Activated CD4-positive, alpha-beta T cell treated with anti-CD3 and anti-CD28 coated beads for 1 hour (primary cell): ENCODE data around the gene ARMC10.
"Not testable (repeated sequence)": the region's sequence is repeated elsewhere in the genome, so short reads cannot be mapped to it uniquely, and the experiment has no call there.

ENCODE experiments used
- DNase-seq: peaks from one replicate; pipeline ENCODE4 v3.0.0-alpha.2; 2020

The ARMC10 gene

GRCh38 chr7:103074519-103075336, at the start of gene ARMC10, which contains the start of gene FBXL13:
ARMC10 (plus strand) TSS chr7:103075140; CDS start chr7:103075273, 133 bp downstream.
FBXL13 (minus strand) TSS chr7:103074796.
- peak; percentile 86 for DNase-seq

GRCh38 chr7:103025341-103025740, 49.6 kb upstream of the ARMC10 start:
- no peak for DNase-seq

- DNase-seq, result no peak
These were observed 43.9 kb upstream of the ARMC10 start for GRCh38 chr7:103031024-103031423.

GRCh38 chr7:103031781-103032180, 43.2 kb upstream of the ARMC10 start:
- DNase-seq, result no peak

- DNase-seq, result not testable (repeated sequence)
These were observed 40.6 kb upstream of the ARMC10 start for GRCh38 chr7:103034318-103034717.

- DNase-seq, result no peak
These were observed 37.5 kb upstream of the ARMC10 start for GRCh38 chr7:103037476-103037822.

GRCh38 chr7:103037823-103038739, 36.9 kb upstream of the ARMC10 start:
- DNase-seq, result not testable (repeated sequence)

GRCh38 chr7:103041815-103042214, 33.1 kb upstream of the ARMC10 start:
- not testable (repeated sequence) for DNase-seq

- no peak for DNase-seq
These were observed 26.1 kb upstream of the ARMC10 start for GRCh38 chr7:103048833-103049232.

GRCh38 chr7:103051519-103051918, 23.4 kb upstream of the ARMC10 start:
- DNase-seq, result no peak

- not testable (repeated sequence) for DNase-seq
These were observed 18.9 kb upstream of the ARMC10 start for GRCh38 chr7:103056006-103056405.

- no peak for DNase-seq
These were observed 16.8 kb upstream of the ARMC10 start for GRCh38 chr7:103058122-103058521.

GRCh38 chr7:103059471-103059870, 15.5 kb upstream of the ARMC10 start:
- DNase-seq, result no peak

GRCh38 chr7:103063895-103064294, 11.0 kb upstream of the ARMC10 start:
- DNase-seq, result no peak

- peak; percentile 15 for DNase-seq
These were observed 9.3 kb upstream of the ARMC10 start for GRCh38 chr7:103065667-103066066.

GRCh38 chr7:103068414-103069403, 6.2 kb upstream of the ARMC10 start:
- DNase-seq, result no peak

GRCh38 chr7:103071000-103071399, 3.9 kb upstream of the ARMC10 start:
- no peak for DNase-seq

GRCh38 chr7:103073989-103074518, 886 bp upstream of the ARMC10 start:
- DNase-seq, result no peak

- peak; percentile 53 for DNase-seq
These were observed 488 bp downstream of the ARMC10 start for GRCh38 chr7:103075337-103075918.

GRCh38 chr7:103076764-103077163, 1.8 kb downstream of the ARMC10 start:
- no peak for DNase-seq

GRCh38 chr7:103077318-103077717, 2.4 kb downstream of the ARMC10 start:
- DNase-seq, result no peak

- DNase-seq, result not testable (repeated sequence)
These were observed 3.3 kb downstream of the ARMC10 start for GRCh38 chr7:103078226-103078625.
